ENCODE measurements around the gene GNG7.

DNA sequence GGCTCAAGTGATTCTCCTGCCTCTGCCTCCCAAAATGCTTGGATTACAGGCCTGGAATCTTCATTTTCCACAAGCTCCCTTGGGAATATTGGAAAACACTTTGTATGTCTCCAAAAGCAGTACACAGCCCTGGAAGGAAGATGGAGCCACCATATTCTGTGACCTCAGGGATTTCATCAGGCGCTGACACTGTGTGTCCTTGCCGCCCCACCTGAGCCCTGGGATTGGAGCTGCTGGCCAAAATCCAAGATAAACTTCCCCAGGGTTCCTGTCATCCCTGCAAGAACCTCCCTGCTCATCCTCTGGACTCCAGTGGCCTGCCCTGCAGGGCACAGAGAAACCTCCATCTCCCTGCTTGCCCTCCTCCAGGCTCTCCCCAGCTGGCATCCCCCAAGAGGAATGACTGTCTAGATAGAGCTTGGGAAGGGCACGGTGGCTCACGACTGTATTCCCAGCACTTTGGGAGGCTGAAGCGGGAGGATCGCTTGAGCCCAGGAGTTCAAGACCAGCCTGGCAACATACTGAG lies 1.3 kb upstream of the GNG7 start:
- TF ChIP-seq, protein P1, sequence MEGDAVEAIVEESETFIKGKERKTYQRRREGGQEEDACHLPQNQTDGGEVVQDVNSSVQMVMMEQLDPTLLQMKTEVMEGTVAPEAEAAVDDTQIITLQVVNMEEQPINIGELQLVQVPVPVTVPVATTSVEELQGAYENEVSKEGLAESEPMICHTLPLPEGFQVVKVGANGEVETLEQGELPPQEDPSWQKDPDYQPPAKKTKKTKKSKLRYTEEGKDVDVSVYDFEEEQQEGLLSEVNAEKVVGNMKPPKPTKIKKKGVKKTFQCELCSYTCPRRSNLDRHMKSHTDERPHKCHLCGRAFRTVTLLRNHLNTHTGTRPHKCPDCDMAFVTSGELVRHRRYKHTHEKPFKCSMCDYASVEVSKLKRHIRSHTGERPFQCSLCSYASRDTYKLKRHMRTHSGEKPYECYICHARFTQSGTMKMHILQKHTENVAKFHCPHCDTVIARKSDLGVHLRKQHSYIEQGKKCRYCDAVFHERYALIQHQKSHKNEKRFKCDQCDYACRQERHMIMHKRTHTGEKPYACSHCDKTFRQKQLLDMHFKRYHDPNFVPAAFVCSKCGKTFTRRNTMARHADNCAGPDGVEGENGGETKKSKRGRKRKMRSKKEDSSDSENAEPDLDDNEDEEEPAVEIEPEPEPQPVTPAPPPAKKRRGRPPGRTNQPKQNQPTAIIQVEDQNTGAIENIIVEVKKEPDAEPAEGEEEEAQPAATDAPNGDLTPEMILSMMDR (IDR thresholded peaks at IDR 0.05; ENCODE audit: borderline replicate concordance, extremely low read depth, low read length, poor library complexity, severe bottlenecking): no peak
- TF ChIP-seq EZH2 (IDR thresholded peaks at IDR 0.05; ENCODE audit: borderline replicate concordance, low read depth, low read length, severe bottlenecking): no peak
